HK-2 (cell line): Measurements from ENCODE around the gene CDC37L1.
A peak's percentile ranks its signal among the peaks of the same experiment; 100 is the strongest.

ENCODE experiments used
- DNase-seq: peaks from one replicate; pipeline ENCODE4 v3.0.0-alpha.2; 2018; ENCODE audit not compliant: unreplicated experiment

The CDC37L1 gene

DNA sequence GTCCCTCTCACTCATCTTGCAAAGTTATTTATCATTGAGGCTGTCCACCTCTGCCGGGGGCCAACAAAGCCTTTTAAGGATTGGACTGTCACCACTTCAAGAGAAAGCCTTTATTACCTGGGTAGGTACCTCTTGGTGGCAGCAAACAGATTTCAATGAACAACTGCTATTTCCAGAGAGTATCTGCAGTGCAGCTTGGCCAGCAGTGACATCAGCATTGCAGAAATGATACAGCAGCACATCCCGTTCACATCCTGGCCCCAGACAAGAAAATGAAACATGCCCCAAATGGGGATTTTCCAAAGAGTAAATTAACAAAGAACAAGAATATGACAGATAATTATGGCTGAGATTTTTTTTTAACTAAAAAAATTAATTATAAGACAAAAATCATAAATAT lies 10.8 kb upstream of the CDC37L1 start:
- DNase-seq: no peak

- no peak for DNase-seq
Measured at GRCh38 chr9:4669890-4670289, 9.5 kb upstream of the CDC37L1 start.

- no peak for DNase-seq
Measured at GRCh38 chr9:4670591-4670990, 8.8 kb upstream of the CDC37L1 start.

DNA sequence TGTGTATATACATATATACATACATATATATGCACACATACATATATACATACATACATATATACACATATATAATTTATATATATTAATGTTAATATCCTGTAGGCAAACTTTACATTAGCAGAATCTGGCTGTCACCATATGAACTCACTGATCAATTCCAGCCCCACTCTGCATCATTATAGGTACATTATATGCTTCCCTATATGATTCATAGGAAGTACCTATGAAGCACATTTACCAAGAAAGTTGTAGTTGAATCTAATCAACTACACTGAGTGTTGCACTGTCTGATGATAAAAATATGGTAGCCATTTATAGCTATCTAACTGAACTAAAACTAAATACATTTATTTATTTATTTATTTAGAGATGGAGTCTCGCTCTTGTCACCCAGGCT lies 7.6 kb upstream of the CDC37L1 start:
- DNase-seq: no peak

- DNase-seq: no peak
Measured at GRCh38 chr9:4674783-4675182, 4.6 kb upstream of the CDC37L1 start.

- DNase-seq: no peak
Measured at GRCh38 chr9:4677392-4677791, 2.0 kb upstream of the CDC37L1 start.

GRCh38 chr9:4678679-4679267 lies 596 bp upstream of the CDC37L1 start:
- DNase-seq: peak; percentile 18

- no peak for DNase-seq
Measured at GRCh38 chr9:4680173-4680525, 780 bp downstream of the CDC37L1 start.

DNA sequence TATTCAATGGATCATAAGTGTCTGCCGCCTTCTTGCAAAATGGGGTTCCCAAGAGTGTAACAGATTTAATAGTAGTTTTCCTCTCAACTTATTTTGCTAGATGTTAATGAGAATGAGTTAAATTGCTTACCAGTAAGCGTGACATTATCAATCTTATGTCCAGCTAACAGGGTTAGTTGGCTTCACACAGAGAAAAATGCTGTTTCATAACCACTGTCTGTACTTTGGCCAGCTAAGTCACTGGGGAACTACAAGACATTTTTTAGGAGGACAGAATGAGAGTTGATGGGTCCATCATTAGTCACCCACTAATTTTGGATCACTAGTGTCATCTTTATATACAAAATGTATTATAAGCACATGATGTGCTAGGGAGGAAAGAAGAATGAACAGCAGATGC lies 1.4 kb downstream of the CDC37L1 start:
- no peak for DNase-seq

- no peak for DNase-seq
Measured at GRCh38 chr9:4684820-4685219, 5.5 kb downstream of the CDC37L1 start.

GRCh38 chr9:4686112-4686511 lies 6.7 kb downstream of the CDC37L1 start:
- DNase-seq: no peak

- DNase-seq: no peak
Measured at GRCh38 chr9:4686584-4686983, 7.2 kb downstream of the CDC37L1 start.

DNA sequence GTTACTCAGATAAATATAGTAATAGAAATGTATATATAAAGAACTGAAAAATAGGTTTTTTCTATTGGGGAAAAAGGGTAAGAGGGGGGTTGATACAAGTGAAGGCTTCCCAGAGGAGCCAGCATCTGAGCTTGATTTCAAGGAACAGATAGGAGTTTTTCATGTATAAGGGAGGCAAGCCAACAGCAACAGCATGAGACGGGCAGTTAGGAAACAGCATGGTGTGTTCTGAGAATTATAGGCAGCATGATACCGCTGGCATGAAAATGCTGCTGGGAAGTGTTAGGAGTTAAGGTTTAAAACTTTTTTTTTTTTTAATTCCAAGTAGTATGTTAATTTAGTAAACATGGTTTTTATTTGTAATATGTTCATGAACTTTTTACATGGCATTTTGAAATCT lies 9.7 kb downstream of the CDC37L1 start:
- no peak for DNase-seq

GRCh38 chr9:4689687-4690104 lies 10.3 kb downstream of the CDC37L1 start:
- DNase-seq: no peak

- DNase-seq: no peak
Measured at GRCh38 chr9:4690144-4690543, 10.8 kb downstream of the CDC37L1 start.

DNA sequence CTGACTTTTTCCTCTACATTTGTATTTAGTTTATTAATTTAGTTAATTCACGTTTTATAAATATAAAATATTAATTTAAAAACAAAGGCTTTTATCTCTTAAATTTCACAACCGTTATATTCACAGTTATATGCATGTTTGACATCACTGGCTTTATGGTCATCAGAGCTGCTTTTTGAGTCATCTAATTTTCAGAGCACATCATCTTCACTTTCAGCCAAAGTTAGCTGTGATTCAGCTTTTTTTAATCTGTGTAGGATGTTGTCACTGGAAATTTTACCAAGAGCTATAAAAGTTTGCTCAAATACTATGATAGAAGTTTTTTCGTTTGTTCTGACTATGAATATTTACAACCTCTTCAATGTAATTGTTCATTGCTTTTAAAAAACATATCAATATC lies 12.4 kb downstream of the CDC37L1 start:
- DNase-seq: no peak

GRCh38 chr9:4700091-4700490 lies 20.7 kb downstream of the CDC37L1 start:
- DNase-seq: no peak

- no peak for DNase-seq
Measured at GRCh38 chr9:4700932-4701331, 21.6 kb downstream of the CDC37L1 start.

- DNase-seq: no peak
Measured at GRCh38 chr9:4701526-4701925, 22.2 kb downstream of the CDC37L1 start.

DNA sequence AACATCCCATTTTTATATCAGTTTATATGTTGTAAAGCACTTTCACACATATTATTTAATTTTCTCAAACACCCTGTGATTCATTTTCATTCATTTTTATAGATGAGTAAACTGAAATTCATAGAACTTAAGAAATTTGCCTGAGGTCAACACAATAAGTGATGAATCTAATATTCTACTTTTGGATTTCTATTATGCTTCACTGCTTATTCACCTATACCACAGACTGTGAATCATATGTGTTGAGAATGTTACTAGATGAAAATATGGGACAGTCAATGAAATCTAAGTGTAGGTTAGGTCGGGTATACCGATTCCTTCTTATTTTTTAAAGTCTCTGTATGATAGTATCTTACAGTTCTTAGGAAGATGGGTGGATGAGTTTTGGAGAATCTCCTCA lies 24.8 kb downstream of the CDC37L1 start:
- DNase-seq: no peak

DNA sequence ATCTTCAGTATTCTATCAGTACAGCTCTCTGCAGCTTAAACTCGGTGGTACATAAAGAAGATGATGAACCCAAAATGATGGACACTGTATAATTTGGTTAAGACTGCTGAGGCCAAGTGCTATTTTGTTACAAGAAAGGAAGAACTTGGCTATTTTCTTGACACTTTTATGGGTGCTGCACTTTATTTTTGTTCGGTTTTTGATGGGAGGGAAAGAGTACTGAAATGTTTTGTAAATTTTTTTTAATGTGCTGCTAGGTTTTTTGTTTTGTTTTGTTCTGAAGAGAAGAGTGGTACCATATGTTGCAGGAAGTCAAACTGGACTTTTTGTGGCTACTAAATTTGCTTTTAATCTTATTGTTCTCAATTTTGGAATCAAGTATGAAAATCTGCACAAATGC lies 26.7 kb downstream of the CDC37L1 start:
- no peak for DNase-seq

- DNase-seq: no peak
Measured at GRCh38 chr9:4706971-4707622, 27.7 kb downstream of the CDC37L1 start.

DNA sequence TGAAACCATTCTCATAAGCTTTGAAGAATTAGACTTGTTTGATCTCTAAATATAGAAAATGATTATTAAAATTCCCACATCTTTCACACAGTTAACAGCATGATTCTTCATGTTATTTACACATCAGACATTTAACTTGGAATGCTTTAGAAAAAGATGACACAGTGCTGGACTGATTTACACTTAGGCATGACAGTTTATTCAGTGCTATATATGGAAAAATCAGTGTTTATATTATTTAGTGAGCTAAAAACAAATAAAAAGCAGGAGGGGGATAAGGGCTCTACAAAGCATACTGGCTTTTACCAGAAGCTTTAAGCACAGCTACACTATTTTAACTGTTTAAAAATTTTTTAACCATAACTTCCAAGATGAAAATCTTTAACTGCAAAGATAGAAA lies 30.0 kb downstream of the CDC37L1 start:
- no peak for DNase-seq

DNA sequence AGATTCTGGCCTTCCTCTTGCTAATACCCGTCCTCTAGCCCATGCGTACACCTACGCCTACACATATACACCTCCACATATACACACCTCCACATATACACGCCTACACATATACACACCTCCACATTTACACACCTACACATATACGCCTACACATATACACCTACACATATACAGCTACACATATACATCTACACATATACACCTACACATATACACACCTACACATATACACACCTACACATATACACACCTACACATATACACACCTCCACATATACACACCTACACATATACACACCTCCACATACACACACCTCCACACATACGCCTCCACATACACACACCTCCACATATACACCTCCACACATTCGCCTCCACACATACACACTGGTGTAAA lies 34.5 kb downstream of the CDC37L1 start:
- DNase-seq: no peak
